Stimulated activated CD8-positive, alpha-beta memory T cell treated with anti-CD3 and anti-CD28 coated beads, Interleukin-7, amount 100 ng/mL, for 1 hour (primary cell): Measurements from ENCODE around the gene ADCYAP1R1.

Source experiments
- DNase-seq, 2 donors: peaks; one replicate each; pipeline ENCODE4 v3.0.0-alpha.2; 2020; ENCODE audit warnings: low read depth in 2 of 2

Gene ADCYAP1R1

GRCh38 chr7:31106303-31107105, 54.4 kb downstream of the ADCYAP1R1 start:
- DNase-seq, result no peak

GRCh38 chr7:31107106-31108090, 55.3 kb downstream of the ADCYAP1R1 start:
- no peak for DNase-seq

- DNase-seq, result no peak
Observed at GRCh38 chr7:31108097-31108657, 56.1 kb downstream of the ADCYAP1R1 start.

DNA sequence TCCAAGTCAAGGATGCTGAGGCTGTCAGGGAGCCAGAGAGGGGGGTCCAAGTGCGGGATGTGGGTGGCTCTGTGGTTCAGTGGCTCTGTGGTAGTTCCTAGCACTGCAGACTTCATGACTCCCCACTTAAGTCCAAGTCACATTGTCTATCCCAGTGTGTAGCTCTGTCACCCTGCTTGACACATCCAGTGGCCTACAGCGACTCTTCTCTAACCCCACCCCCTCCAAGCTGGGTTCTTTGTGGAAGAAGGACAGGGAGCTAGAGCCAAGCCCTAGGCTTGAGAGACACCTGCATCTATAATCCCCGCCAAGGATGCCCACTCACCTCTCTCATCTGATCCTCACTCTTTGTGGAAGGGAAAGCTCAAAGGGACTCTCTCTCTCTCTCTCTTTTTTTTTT, 57.6 kb downstream of the ADCYAP1R1 start:
- DNase-seq, result no peak

DNA sequence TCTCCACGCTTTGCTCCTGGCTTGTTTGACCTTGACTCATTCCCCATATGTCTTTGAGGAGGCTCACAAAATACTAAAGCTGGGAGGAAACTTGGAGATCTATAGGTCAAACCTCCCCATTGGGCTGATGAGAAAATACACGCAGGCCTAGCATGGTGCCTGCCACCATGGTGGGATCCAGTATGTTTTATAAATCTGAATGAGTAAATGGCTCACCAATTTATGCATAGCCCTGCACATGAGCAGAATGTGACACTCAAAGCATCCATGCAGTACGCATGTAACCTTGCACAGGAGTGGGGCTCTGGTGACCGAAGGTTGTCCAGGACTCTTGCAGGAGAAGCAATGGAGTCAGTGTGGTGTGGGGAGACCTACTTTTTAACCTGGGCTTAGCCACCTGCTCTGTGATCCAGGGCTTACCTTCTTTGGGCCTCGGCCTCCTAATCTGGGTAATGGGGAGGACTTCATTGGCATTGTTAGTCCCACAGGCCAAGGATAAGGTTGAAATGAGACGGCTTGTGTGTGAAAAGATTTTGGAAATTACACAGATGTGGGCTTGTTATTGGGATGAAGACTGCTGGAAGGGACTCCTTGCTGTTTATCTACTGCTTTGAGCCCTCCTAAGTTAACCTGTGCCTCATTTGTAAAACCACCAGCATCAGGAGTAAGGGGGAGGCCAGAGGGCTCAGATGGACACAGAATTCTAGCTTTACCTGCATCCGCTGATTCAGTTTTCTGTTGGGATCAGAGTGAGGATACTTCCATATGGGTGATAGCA, 58.4 kb downstream of the ADCYAP1R1 start:
- no peak for DNase-seq

- DNase-seq, result no peak
Observed at GRCh38 chr7:31111109-31111451, 59.0 kb downstream of the ADCYAP1R1 start.

- no peak for DNase-seq
Observed at GRCh38 chr7:31113660-31114059, 61.6 kb downstream of the ADCYAP1R1 start.

DNA sequence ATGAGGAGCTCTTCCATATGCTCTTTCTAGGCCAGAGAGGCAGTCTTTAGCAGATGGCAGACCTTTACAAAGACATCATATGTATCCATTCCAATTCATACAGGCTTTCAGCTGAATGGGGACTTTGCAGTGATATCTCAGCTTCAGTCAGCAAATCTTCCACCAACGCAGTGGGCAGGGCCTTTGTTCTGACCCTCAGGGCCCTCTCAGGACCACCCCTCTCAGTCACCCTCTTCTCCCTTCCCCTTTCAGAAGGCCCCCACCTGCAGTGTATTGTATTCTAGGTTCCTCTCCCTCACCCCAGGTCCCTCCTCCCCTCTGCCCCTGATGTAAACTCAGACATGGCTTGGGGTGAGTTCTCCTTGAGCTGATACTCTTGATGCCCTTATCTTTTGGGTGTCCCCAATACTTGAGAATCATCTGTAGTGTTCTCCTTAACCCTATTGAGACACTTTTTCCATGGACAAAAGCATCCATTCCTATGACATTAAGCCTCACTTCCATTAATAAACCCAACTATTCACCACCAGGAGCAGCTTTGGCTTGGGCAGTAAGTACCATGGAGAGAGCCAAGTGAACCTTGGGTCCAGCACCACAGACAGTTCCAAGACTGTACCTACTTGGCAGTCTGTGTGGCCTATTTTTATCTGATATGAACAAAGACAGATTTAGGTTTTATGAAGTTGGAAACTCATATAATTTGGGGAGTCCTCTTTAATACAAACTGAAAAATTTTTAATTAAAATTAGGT, 62.7 kb downstream of the ADCYAP1R1 start:
- DNase-seq, result no peak

DNA sequence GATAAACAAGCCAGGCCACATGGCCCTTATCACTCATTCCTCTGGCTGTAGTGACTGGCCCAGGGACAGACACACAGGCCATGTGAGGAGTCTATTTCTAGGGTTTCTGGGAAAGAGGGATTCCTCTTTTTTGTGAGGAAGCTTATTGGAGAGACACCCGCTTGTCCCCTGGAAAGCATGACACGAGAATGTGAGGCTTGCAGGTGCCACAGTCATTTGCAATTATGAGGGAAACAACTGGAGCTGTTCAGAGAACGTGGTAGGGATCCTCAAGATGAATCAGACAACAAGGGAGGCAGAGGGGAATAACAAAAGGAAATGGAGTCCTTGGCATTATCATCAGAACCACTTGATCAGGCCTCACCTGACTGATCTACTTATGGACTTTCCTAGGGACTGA, 64.5 kb downstream of the ADCYAP1R1 start:
- DNase-seq, result no peak

GRCh38 chr7:31119249-31119648, 67.1 kb downstream of the ADCYAP1R1 start:
- DNase-seq, result no peak

DNA sequence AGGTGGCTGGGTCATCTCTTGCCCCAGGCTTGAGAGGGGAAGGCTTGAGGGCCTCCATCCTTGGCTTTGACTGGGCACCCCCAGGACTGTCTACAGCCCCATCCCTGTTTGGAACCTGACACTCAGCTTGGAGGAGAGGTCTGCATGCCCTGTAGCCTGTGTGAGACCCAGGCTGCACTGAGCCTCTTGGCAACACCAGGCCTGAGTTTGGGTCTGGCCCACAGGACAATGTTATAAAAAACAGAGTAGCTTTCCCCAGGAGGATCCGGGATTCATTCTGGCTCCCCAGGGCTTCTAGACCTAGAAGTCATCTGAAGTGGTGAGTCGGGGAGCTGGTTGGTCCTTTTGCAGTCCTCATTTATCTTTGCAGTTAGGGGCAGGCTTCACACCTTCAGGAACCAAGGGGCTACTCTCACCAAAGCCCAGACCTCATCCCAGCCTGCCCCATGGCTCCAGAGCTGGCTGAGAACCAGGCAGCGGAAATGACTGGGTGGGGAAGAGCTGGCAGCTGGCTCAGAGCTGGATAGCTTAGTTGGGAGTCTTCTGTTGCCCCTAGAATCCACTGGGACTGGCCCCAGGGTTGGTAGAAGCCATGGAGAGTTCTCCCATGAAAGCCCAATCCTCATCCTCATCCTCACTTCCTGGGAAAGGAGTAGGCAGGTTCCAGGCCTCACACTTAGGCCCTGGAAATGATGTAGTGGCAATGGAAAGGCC, 68.8 kb downstream of the ADCYAP1R1 start:
- no peak for DNase-seq

DNA sequence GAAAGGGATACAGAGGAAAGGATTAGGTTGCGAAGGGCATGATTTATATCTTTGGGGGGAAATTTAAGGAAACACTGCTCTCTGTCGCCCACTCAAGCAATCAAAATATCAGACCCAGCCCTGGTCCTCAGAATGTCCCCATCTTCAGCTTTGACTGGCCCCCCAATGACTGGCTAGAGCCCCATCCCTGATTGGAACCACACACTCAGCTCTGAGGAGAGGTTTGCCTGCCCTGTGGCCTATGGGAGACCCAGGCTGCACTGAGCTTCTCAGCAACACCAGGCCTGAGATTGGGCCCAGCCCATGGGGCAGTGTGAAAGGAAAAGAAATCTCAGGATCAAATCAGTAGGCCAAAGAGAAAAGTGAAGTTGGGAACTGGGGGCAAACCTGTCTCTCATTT, 69.5 kb downstream of the ADCYAP1R1 start:
- DNase-seq, result no peak

- no peak for DNase-seq
Observed at GRCh38 chr7:31122649-31123058, 70.5 kb downstream of the ADCYAP1R1 start.

DNA sequence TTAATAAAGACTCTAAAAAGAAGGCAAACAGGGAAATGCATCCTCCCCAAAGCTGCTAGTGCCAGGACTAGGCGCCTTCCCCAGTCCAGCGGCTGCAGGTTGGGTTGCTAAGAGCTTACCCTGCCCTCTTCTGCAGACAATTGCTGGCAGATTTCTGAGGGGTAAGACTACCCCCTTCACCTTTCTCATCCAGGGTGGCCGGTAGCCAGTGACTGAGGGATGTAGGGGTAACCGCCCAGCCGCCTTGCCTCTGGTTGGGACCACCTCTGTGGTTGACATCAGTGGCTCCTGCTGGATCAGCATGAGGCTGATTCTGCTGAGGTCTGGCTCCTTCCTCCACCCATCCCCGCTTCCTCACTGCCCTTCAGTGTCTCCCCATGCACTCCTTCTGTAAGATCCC, 71.2 kb downstream of the ADCYAP1R1 start:
- DNase-seq, result no peak

GRCh38 chr7:31123726-31124125, 71.6 kb downstream of the ADCYAP1R1 start:
- no peak for DNase-seq

GRCh38 chr7:31125171-31125570, 73.1 kb downstream of the ADCYAP1R1 start:
- no peak for DNase-seq

DNA sequence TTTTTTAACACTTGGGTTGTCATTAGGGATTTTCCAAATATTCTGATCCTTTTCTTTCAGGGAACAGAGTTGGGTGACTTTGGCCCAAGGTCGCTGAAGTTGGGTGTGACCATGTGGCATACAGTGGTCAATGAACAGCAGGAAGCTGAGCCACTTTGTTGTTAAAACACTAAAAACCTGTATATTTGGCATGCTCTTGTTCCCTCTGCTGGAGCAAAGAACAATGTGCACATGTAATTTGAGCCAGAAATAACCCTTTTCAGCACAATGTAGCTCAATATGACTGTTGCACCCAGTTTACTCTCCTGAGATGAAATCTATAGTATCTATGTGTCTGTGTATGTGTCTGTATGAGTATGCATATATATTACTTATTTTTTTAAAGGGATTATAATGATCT, 74.9 kb downstream of the ADCYAP1R1 start:
- DNase-seq, result no peak

GRCh38 chr7:31129067-31129466, 77.0 kb downstream of the ADCYAP1R1 start:
- DNase-seq, result no peak

DNA sequence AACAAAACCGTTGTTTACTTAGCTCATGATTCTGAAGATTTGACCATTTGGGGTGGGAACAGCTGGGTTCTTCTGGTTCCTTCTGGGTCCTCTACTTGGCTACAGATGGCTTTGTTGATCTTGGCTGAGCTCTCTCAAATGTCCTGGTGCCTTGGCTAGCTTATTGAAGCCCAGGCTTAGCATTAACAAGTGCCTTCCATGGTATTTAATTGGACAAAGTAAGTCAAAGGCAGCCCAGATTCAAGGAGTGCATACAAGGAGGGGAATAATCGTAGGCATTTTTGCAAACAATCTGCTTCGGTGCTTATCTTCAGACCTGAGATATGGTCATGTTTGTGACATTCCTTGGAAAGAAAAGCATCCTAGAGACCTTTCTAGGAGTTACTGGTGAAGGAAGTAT, 81.4 kb downstream of the ADCYAP1R1 start:
- no peak for DNase-seq
